ENCODE measurements around the gene DAAM2.

DAAM2 gene

GRCh38 chr6:39839445-39839844 lies 47.3 kb downstream of the DAAM2 start:
- no peak overlapping the region for H3K4me3 ChIP-seq (replicated peaks; ENCODE audit: low read depth, low read length)
- no peak for TF ChIP-seq CTCF (IDR thresholded peaks at IDR 0.05; ENCODE audit: low read depth, low read length, missing control alignments)
- DNase-seq (ENCODE audit: extremely low read depth, low read depth): no peak

GRCh38 chr6:39840781-39841180 lies 48.6 kb downstream of the DAAM2 start:
- no peak for DNase-seq (ENCODE audit: extremely low read depth, low read depth)
- TF ChIP-seq CTCF (IDR thresholded peaks at IDR 0.05; ENCODE audit: low read depth, low read length, missing control alignments): no peak
- H3K4me3 ChIP-seq (replicated peaks; ENCODE audit: low read depth, low read length): no peak overlapping the region

GRCh38 chr6:39841291-39841690 lies 49.1 kb downstream of the DAAM2 start:
- DNase-seq (ENCODE audit: extremely low read depth, low read depth): no peak
- no peak overlapping the region for H3K4me3 ChIP-seq (replicated peaks; ENCODE audit: low read depth, low read length)
- no peak for TF ChIP-seq CTCF (IDR thresholded peaks at IDR 0.05; ENCODE audit: low read depth, low read length, missing control alignments)

- no peak overlapping the region for H3K4me3 ChIP-seq (replicated peaks; ENCODE audit: low read depth, low read length)
- no peak for TF ChIP-seq CTCF (IDR thresholded peaks at IDR 0.05; ENCODE audit: low read depth, low read length, missing control alignments)
- DNase-seq (ENCODE audit: extremely low read depth, low read depth): no peak
Measured at GRCh38 chr6:39841923-39842322, 49.7 kb downstream of the DAAM2 start.

GRCh38 chr6:39843305-39844020 lies 51.3 kb downstream of the DAAM2 start:
- no peak for DNase-seq (ENCODE audit: extremely low read depth, low read depth)
- TF ChIP-seq CTCF (IDR thresholded peaks at IDR 0.05; ENCODE audit: low read depth, low read length, missing control alignments): peak; percentile 32
- H3K4me3 ChIP-seq (replicated peaks; ENCODE audit: low read depth, low read length): no peak overlapping the region

DNA sequence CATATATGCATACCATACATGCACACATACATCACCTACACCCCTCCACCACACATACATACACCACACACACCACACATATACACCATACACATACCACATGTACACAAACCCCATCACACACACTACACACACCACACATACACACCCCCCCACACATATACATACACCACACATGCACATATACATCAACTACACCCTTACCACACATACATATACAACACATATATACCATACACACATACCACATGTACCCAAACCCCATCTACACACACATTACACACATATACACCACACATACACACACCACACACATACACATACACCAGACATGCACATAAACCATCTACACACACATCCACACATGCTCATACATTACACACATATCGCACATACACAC lies 52.7 kb downstream of the DAAM2 start:
- DNase-seq (ENCODE audit: extremely low read depth, low read depth): no peak
- no peak for TF ChIP-seq CTCF (IDR thresholded peaks at IDR 0.05; ENCODE audit: low read depth, low read length, missing control alignments)
- no peak overlapping the region for H3K4me3 ChIP-seq (replicated peaks; ENCODE audit: low read depth, low read length)

GRCh38 chr6:39847221-39847620 lies 55.0 kb downstream of the DAAM2 start:
- DNase-seq (ENCODE audit: extremely low read depth, low read depth): no peak
- H3K4me3 ChIP-seq (replicated peaks; ENCODE audit: low read depth, low read length): no peak overlapping the region
- no peak for TF ChIP-seq CTCF (IDR thresholded peaks at IDR 0.05; ENCODE audit: low read depth, low read length, missing control alignments)

Measured in HFF-Myc (cell line).